HepG2 (cell line): ENCODE data around the gene NEURL2. TPM values are rescaled to one million over a fixed set of nuclear protein-coding genes. Genes with fewer than 3 reads are reported as not detected.

ENCODE experiments used
- CREM ChIP-seq, 2 experiments: sonication (generic) in 1 of 2; formaldehyde crosslinking in 1 of 2; IDR thresholded peaks; 2 replicates each; pipeline versions ENCODE4 v1.4.0 to v1.6.1; 2016 to 2020; ENCODE audit warnings: antibody characterized with exemption in 1 of 2, mild to moderate bottlenecking in 1 of 2, missing genetic modification reagents in 1 of 2
- GABPA ChIP-seq, 2 experiments: IDR thresholded peaks; 2 replicates each; pipeline ENCODE4 v1.6.1; 2011 to 2016; ENCODE audit warnings: low read depth in 2 of 2, low read length in 1 of 2, missing biosample characterization in 1 of 2, missing genetic modification characterization in 1 of 2
- NR2C2 ChIP-seq: sonication (generic); formaldehyde crosslinking; IDR thresholded peaks from 2 replicates; pipeline ENCODE4 v1.4.0; 2020; ENCODE audit warnings: missing genetic modification reagents, mild to moderate bottlenecking, moderate library complexity, borderline replicate concordance
- PAX8 ChIP-seq: sonication (generic); formaldehyde crosslinking; IDR thresholded peaks from 2 replicates; pipeline ENCODE4 v1.8.0; 2022; ENCODE audit warnings: mild to moderate bottlenecking, missing genetic modification reagents, borderline replicate concordance
- PHF21A ChIP-seq: sonication (generic); formaldehyde crosslinking; IDR thresholded peaks from 2 replicates; pipeline ENCODE4 v1.5.0; 2020; ENCODE audit warnings: mild to moderate bottlenecking, missing genetic modification reagents
- RXRB ChIP-seq: IDR thresholded peaks from 2 replicates; pipeline ENCODE4 v1.6.1; 2016; ENCODE audit warnings: borderline replicate concordance, missing genetic modification reagents, missing compliant biosample characterization
- SIN3A ChIP-seq: IDR thresholded peaks from 2 replicates; pipeline ENCODE4 v1.6.1; 2011; ENCODE audit warnings: low read depth, mild to moderate bottlenecking, control low read depth, low read length, borderline replicate concordance
- ZNF441 ChIP-seq: sonication (generic); formaldehyde crosslinking; IDR thresholded peaks from 2 replicates; pipeline ENCODE4 v1.7.0; 2021; ENCODE audit warnings: missing genetic modification reagents, borderline replicate concordance
- polyA plus RNA-seq, 8 experiments: library from polyadenylated mRNA; depleted of rRNA in 3 of 8; stranded (reverse) in 7 of 8; unstranded in 1 of 8; fragments of >200 nt; fragmentation: Illumina TruSeq in 4 of 8; extraction: Trizol in 4 of 8; gene quantifications; 2 replicates each; pipeline versions ENCODE4 v1.2.1 to v1.2.3, GENCODE V29; 2011 to 2016; ENCODE audit warnings: low read depth in 4 of 8, missing spikeins in 1 of 8, mixed read lengths in 1 of 8; ENCODE audit not compliant: insufficient read depth in 1 of 8
- total RNA-seq, 5 experiments: library from RNA; depleted of rRNA; stranded (reverse); fragments of >200 nt; fragmentation: Illumina TruSeq; extraction: Trizol; gene quantifications; 2 replicates each; pipeline ENCODE4 v1.2.3, GENCODE V29; 2016; ENCODE audit warnings: low read depth in 1 of 5
- TF ChIP-seq, protein P1 (sequence below), 2 experiments: sonication (generic) in 1 of 2; formaldehyde crosslinking in 1 of 2; IDR thresholded peaks; 2 replicates each; pipeline versions ENCODE4 v1.6.1 to v1.9.0; 2014 to 2022; ENCODE audit warnings: antibody characterized with exemption in 1 of 2, borderline replicate concordance in 1 of 2, inconsistent platforms in 1 of 2, low read depth in 1 of 2, missing genetic modification reagents in 1 of 2
- TF ChIP-seq, protein P2 (sequence below): sonication (generic); formaldehyde crosslinking; IDR thresholded peaks from 2 replicates; pipeline ENCODE4 v1.4.0; 2020; ENCODE audit warnings: mild to moderate bottlenecking, low read depth, missing genetic modification reagents
- TF ChIP-seq, protein P3 (sequence below): IDR thresholded peaks from 2 replicates; pipeline ENCODE4 v1.6.1; 2016
- TF ChIP-seq, protein P4 (sequence below): sonication (generic); formaldehyde crosslinking; IDR thresholded peaks from 2 replicates; pipeline ENCODE4 v1.9.0; 2021; ENCODE audit warnings: missing genetic modification reagents, borderline replicate concordance
- TF ChIP-seq, protein P5 (sequence below): IDR thresholded peaks from 2 replicates; pipeline ENCODE4 v1.6.1; 2016; ENCODE audit warnings: mild to moderate bottlenecking

NEURL2 gene
- total and polyA plus RNA-seq, 2 of the 13 experiments (the other 11 are each of a cell fraction or from before 2014, with no cell fraction given), result 7.2 to 9.7 TPM

DNA sequence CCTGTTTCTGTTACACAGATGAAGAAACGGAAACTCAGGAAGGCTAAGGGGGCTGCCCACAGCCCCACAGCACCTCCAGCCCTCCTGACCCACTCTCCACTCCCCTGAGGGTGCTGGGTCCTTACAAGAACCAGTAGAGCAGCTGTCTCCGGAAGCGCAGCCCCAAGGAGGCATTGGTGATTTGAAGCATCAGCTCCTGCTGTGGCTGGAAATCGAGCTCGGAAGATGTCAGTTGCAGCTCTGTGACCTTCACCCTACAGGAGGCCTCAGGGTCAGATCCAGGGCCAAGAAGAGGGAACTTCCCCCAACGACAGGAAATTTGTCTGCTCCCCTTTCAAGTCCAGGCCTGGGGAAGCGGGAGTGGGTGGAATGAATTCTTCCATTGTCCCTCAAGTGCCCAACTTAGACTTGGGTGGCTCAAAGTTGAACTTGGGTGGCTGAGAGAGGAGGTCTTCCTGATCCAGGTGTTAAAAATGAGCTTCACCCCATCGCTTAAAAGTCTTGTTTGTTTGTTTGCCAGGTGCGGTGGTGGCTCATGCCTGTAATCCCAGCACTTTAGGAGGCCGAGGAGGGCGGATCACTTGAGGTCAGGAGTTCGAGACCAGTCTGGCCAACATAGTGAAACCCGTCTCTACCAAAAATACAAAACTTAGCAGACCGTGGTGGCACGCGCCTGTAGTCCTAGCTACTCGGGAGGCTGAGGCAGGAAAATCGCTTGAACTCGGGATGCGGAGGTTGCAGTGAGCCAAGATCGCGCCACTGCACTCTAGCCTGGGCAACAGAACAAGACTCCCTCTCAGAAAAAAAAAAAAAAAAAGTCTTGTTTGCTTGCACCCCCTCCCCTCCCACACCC, 19.0 kb upstream of the NEURL2 start (continued):
- no peak for TF ChIP-seq GABPA (IDR thresholded peaks at IDR 0.05; ENCODE audit: low read depth, low read length)
- TF ChIP-seq GABPA (CRISPR knock-in tag; IDR thresholded peaks at IDR 0.05; ENCODE audit: low read depth), result peak; percentile 32; the same call in 1 of the 2 replicates
- peak; percentile 18; the same call in 1 of the 2 replicates for TF ChIP-seq ZNF441 (CRISPR knock-in tag)
- TF ChIP-seq, protein P1, sequence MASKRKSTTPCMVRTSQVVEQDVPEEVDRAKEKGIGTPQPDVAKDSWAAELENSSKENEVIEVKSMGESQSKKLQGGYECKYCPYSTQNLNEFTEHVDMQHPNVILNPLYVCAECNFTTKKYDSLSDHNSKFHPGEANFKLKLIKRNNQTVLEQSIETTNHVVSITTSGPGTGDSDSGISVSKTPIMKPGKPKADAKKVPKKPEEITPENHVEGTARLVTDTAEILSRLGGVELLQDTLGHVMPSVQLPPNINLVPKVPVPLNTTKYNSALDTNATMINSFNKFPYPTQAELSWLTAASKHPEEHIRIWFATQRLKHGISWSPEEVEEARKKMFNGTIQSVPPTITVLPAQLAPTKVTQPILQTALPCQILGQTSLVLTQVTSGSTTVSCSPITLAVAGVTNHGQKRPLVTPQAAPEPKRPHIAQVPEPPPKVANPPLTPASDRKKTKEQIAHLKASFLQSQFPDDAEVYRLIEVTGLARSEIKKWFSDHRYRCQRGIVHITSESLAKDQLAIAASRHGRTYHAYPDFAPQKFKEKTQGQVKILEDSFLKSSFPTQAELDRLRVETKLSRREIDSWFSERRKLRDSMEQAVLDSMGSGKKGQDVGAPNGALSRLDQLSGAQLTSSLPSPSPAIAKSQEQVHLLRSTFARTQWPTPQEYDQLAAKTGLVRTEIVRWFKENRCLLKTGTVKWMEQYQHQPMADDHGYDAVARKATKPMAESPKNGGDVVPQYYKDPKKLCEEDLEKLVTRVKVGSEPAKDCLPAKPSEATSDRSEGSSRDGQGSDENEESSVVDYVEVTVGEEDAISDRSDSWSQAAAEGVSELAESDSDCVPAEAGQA (IDR thresholded peaks at IDR 0.05; ENCODE audit: low read depth), result 0 out of 2 replicates have a peak, but pooled peaks have one; percentile 38
- TF ChIP-seq, protein P1 (CRISPR knock-in tag; IDR thresholded peaks at IDR 0.05; ENCODE audit: borderline replicate concordance), result no peak
- TF ChIP-seq, protein P2, sequence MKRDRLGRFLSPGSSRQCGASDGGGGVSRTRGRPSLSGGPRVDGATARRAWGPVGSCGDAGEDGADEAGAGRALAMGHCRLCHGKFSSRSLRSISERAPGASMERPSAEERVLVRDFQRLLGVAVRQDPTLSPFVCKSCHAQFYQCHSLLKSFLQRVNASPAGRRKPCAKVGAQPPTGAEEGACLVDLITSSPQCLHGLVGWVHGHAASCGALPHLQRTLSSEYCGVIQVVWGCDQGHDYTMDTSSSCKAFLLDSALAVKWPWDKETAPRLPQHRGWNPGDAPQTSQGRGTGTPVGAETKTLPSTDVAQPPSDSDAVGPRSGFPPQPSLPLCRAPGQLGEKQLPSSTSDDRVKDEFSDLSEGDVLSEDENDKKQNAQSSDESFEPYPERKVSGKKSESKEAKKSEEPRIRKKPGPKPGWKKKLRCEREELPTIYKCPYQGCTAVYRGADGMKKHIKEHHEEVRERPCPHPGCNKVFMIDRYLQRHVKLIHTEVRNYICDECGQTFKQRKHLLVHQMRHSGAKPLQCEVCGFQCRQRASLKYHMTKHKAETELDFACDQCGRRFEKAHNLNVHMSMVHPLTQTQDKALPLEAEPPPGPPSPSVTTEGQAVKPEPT (CRISPR knock-in tag), result peak; percentile 69; the same call in 1 of the 2 replicates
- 0 out of 2 replicates have a peak, but pooled peaks have one; percentile 37 for TF ChIP-seq PHF21A (CRISPR knock-in tag)
- TF ChIP-seq RXRB (CRISPR knock-in tag), result peak; percentile 88
- TF ChIP-seq, protein P3, sequence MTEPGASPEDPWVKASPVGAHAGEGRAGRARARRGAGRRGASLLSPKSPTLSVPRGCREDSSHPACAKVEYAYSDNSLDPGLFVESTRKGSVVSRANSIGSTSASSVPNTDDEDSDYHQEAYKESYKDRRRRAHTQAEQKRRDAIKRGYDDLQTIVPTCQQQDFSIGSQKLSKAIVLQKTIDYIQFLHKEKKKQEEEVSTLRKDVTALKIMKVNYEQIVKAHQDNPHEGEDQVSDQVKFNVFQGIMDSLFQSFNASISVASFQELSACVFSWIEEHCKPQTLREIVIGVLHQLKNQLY (CRISPR knock-in tag), result no peak
- TF ChIP-seq, protein P4, sequence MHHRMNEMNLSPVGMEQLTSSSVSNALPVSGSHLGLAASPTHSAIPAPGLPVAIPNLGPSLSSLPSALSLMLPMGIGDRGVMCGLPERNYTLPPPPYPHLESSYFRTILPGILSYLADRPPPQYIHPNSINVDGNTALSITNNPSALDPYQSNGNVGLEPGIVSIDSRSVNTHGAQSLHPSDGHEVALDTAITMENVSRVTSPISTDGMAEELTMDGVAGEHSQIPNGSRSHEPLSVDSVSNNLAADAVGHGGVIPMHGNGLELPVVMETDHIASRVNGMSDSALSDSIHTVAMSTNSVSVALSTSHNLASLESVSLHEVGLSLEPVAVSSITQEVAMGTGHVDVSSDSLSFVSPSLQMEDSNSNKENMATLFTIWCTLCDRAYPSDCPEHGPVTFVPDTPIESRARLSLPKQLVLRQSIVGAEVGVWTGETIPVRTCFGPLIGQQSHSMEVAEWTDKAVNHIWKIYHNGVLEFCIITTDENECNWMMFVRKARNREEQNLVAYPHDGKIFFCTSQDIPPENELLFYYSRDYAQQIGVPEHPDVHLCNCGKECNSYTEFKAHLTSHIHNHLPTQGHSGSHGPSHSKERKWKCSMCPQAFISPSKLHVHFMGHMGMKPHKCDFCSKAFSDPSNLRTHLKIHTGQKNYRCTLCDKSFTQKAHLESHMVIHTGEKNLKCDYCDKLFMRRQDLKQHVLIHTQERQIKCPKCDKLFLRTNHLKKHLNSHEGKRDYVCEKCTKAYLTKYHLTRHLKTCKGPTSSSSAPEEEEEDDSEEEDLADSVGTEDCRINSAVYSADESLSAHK, result no peak
- TF ChIP-seq SIN3A, result 0 out of 2 replicates have a peak, but pooled peaks have one; percentile 12
- TF ChIP-seq NR2C2, result peak; percentile 57
- TF ChIP-seq, protein P5, sequence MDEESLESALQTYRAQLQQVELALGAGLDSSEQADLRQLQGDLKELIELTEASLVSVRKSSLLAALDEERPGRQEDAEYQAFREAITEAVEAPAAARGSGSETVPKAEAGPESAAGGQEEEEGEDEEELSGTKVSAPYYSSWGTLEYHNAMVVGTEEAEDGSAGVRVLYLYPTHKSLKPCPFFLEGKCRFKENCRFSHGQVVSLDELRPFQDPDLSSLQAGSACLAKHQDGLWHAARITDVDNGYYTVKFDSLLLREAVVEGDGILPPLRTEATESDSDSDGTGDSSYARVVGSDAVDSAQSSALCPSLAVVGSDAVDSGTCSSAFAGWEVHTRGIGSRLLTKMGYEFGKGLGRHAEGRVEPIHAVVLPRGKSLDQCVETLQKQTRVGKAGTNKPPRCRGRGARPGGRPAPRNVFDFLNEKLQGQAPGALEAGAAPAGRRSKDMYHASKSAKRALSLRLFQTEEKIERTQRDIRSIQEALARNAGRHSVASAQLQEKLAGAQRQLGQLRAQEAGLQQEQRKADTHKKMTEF (CRISPR knock-in tag), result 0 out of 2 replicates have a peak, but pooled peaks have one; percentile 53
- TF ChIP-seq PAX8 (CRISPR knock-in tag), result no peak
- TF ChIP-seq CREM (IDR thresholded peaks at IDR 0.05), result peak; percentile 35; the same call in 1 of the 2 replicates
- TF ChIP-seq CREM (CRISPR knock-in tag; IDR thresholded peaks at IDR 0.05), result no peak
